HepG2 (cell line): ENCODE measurements around the gene DNLZ. TPM values are rescaled to one million over a fixed set of nuclear protein-coding genes. Genes with fewer than 3 reads are reported as not detected.

ENCODE experiments used
- ASH2L ChIP-seq: fragments of 300-600, 200-600 bp; sonication (generic); IDR thresholded peaks from 2 replicates; pipeline ENCODE4 v1.7.0; 2017; ENCODE audit warnings: low read depth, mild to moderate bottlenecking, moderate library complexity, mixed read lengths, low read length; ENCODE audit not compliant: insufficient read length
- GLI4 ChIP-seq: sonication (generic); formaldehyde crosslinking; IDR thresholded peaks from 2 replicates; pipeline ENCODE4 v1.5.1; 2020; ENCODE audit warnings: missing genetic modification reagents, mild to moderate bottlenecking, moderate library complexity, borderline replicate concordance
- HNRNPL ChIP-seq: fragments of 200-400 bp; formaldehyde crosslinking; IDR thresholded peaks from 2 replicates; pipeline ENCODE4 v1.6.1; 2017; ENCODE audit warnings: mild to moderate bottlenecking, low read depth, low read length
- HNRNPLL ChIP-seq: fragments of 200-400 bp; formaldehyde crosslinking; IDR thresholded peaks from 2 replicates; pipeline ENCODE4 v1.6.1; 2017; ENCODE audit warnings: mild to moderate bottlenecking, low read depth, low read length; ENCODE audit not compliant: poor library complexity, severe bottlenecking
- KAT7 ChIP-seq: IDR thresholded peaks from 2 replicates; pipeline ENCODE4 v1.6.1; 2018; ENCODE audit warnings: borderline replicate concordance, missing compliant biosample characterization
- LBX2 ChIP-seq: sonication (generic); formaldehyde crosslinking; IDR thresholded peaks from 2 replicates; pipeline ENCODE4 v1.5.0; 2020; ENCODE audit warnings: missing genetic modification reagents, mild to moderate bottlenecking, borderline replicate concordance
- MAX ChIP-seq: IDR thresholded peaks from 2 replicates; pipeline ENCODE4 v1.6.1; 2012; ENCODE audit warnings: inconsistent platforms
- MEF2D ChIP-seq: sonication (generic); formaldehyde crosslinking; IDR thresholded peaks from 2 replicates; pipeline ENCODE4 v1.5.1; 2020; ENCODE audit warnings: mild to moderate bottlenecking, missing genetic modification reagents
- PRMT3 ChIP-seq: sonication (generic); formaldehyde crosslinking; IDR thresholded peaks from 2 replicates; pipeline ENCODE4 v1.8.1; 2022; ENCODE audit warnings: low read depth, mild to moderate bottlenecking, moderate library complexity, missing genetic modification reagents, borderline replicate concordance
- RBFOX2 ChIP-seq: fragments of 200-400 bp; formaldehyde crosslinking; IDR thresholded peaks from 2 replicates; pipeline ENCODE4 v1.6.1; 2017; ENCODE audit warnings: low read depth, mild to moderate bottlenecking, low read length
- SAP130 ChIP-seq: IDR thresholded peaks from 2 replicates; pipeline ENCODE4 v1.6.1; 2016; ENCODE audit warnings: low read depth
- SMAD1 ChIP-seq: sonication (generic); formaldehyde crosslinking; IDR thresholded peaks from 2 replicates; pipeline ENCODE4 v1.4.0; 2020; ENCODE audit warnings: missing genetic modification reagents, low read depth, mild to moderate bottlenecking, borderline replicate concordance
- SRSF4 ChIP-seq: fragments of 200-400 bp; formaldehyde crosslinking; IDR thresholded peaks from one replicate; pipeline ENCODE4 v1.6.1; 2018; ENCODE audit warnings: mild to moderate bottlenecking, low read depth, low read length, moderate library complexity; ENCODE audit not compliant: poor library complexity, severe bottlenecking
- TGIF2 ChIP-seq: IDR thresholded peaks from 2 replicates; pipeline ENCODE4 v1.6.1; 2016; ENCODE audit warnings: control low read depth, missing compliant biosample characterization
- ZBTB37 ChIP-seq: sonication (generic); formaldehyde crosslinking; IDR thresholded peaks from 2 replicates; pipeline ENCODE4 v1.4.0; 2020; ENCODE audit warnings: mild to moderate bottlenecking, missing genetic modification reagents
- ZFX ChIP-seq: sonication (generic); formaldehyde crosslinking; IDR thresholded peaks from 2 replicates; pipeline ENCODE4 v1.4.0; 2020; ENCODE audit warnings: mild to moderate bottlenecking, low read depth, missing genetic modification reagents, moderate library complexity
- ZNF143 ChIP-seq: sonication (generic); formaldehyde crosslinking; IDR thresholded peaks from 2 replicates; pipeline ENCODE4 v1.4.0; 2020; ENCODE audit warnings: missing genetic modification reagents
- ZNF263 ChIP-seq: sonication (generic); formaldehyde crosslinking; IDR thresholded peaks from 2 replicates; pipeline ENCODE4 v1.4.0; 2020; ENCODE audit warnings: missing genetic modification reagents
- ZNF274 ChIP-seq: sonication (generic); formaldehyde crosslinking; IDR thresholded peaks from 2 replicates; pipeline ENCODE4 v1.5.1; 2020; ENCODE audit warnings: mild to moderate bottlenecking, missing genetic modification reagents
- ZNF30 ChIP-seq: sonication (generic); formaldehyde crosslinking; IDR thresholded peaks from 2 replicates; pipeline ENCODE4 v1.5.0; 2020; ENCODE audit warnings: mild to moderate bottlenecking, missing genetic modification reagents
- ZNF550 ChIP-seq: sonication (generic); formaldehyde crosslinking; IDR thresholded peaks from 2 replicates; pipeline ENCODE4 v1.4.0; 2020; ENCODE audit warnings: mild to moderate bottlenecking, missing genetic modification reagents, borderline replicate concordance
- ZNF839 ChIP-seq: sonication (generic); formaldehyde crosslinking; IDR thresholded peaks from 2 replicates; pipeline ENCODE4 v1.4.0; 2020; ENCODE audit warnings: missing genetic modification reagents, mild to moderate bottlenecking, borderline replicate concordance
- polyA plus RNA-seq, 8 experiments: library from polyadenylated mRNA; depleted of rRNA in 3 of 8; stranded (reverse) in 7 of 8; unstranded in 1 of 8; fragments of >200 nt; fragmentation: Illumina TruSeq in 4 of 8; extraction: Trizol in 4 of 8; gene quantifications; 2 replicates each; pipeline versions ENCODE4 v1.2.1 to v1.2.3, GENCODE V29; 2011 to 2016; ENCODE audit warnings: low read depth in 4 of 8, missing spikeins in 1 of 8, mixed read lengths in 1 of 8; ENCODE audit not compliant: insufficient read depth in 1 of 8
- total RNA-seq, 5 experiments: library from RNA; depleted of rRNA; stranded (reverse); fragments of >200 nt; fragmentation: Illumina TruSeq; extraction: Trizol; gene quantifications; 2 replicates each; pipeline ENCODE4 v1.2.3, GENCODE V29; 2016; ENCODE audit warnings: low read depth in 1 of 5
- TF ChIP-seq, protein P1 (sequence below): sonication (generic); formaldehyde crosslinking; IDR thresholded peaks from 2 replicates; pipeline ENCODE4 v1.8.1; 2023; ENCODE audit warnings: missing genetic modification reagents, mild to moderate bottlenecking, borderline replicate concordance
- TF ChIP-seq, protein P2 (sequence below): sonication (generic); formaldehyde crosslinking; IDR thresholded peaks from 2 replicates; pipeline ENCODE4 v1.4.0; 2020; ENCODE audit warnings: mild to moderate bottlenecking, missing genetic modification reagents
- TF ChIP-seq, protein P3 (sequence below): sonication (generic); formaldehyde crosslinking; IDR thresholded peaks from 2 replicates; pipeline ENCODE4 v1.5.0; 2020; ENCODE audit warnings: mild to moderate bottlenecking, missing genetic modification reagents, borderline replicate concordance

Gene DNLZ
- total and polyA plus RNA-seq, 2 of the 13 experiments (the other 11 are each of a cell fraction or from before 2014, with no cell fraction given): 3.4 to 8.0 TPM

DNA sequence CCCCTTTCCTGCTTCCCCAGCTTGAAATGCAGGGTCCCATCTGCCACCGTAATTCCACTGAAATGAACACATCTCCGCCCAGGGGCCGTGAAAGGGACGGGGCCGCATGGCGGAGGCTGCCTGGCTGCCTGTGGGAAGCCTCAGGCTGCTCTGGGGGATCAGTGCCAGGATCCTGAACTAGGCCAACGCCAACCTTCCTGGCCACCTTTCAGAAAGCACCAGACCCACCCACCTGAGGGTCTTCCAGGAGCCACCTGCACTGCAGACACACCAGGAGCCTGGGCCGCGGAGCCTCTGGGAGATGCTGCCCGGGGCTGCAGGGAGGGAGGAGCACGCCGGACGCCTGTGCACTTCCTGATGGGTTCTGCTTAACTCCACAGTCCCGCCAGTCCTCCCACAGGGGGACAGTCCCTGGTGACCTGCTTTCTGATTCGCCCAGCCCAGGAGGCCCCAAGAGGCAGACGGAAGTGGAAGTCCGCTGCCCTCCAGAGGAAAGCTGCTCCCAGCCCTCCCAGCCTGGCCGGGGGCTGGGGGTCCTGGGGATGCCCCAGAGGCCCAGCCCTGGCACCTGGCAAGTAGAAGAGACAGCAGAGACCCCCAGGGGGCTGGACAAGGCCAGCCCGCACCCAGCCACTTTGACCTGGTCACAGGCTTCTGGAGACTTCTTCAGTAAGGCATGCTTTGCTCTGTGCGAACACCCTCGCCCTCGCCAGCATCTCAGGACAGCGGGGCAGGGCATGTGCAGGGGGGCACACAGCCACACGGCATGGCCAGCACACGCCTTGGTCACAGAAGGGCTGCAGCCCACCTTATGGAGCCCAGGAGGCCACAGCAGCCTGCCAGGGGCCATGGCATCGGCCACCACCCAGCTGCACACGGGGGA, 10.0 kb upstream of the DNLZ start, which contains the start of gene CARD9 (continued):
- TF ChIP-seq ZNF263 (peak; percentile 99), MEF2D (no peak), GLI4 (no peak), PRMT3 (no peak), TGIF2 (peak; percentile 5; the same call in 1 of the 2 replicates), ASH2L (no peak), SRSF4 (no peak), ZNF30 (no peak), ZNF550 (no peak), HNRNPLL (peak; percentile 10), ZFX (peak; percentile 41; the same call in 1 of the 2 replicates), ZNF839 (no peak), KAT7 (no peak), MAX (peak; percentile 52; the same call in 1 of the 2 replicates), ZNF274 (CRISPR knock-in tag) (no peak), ZBTB37 (CRISPR knock-in tag) (0 out of 2 replicates have a peak, but pooled peaks have one; percentile 29), ZNF143 (CRISPR knock-in tag) (0 out of 2 replicates have a peak, but pooled peaks have one; percentile 36), SAP130 (CRISPR knock-in tag) (peak; percentile 79), RBFOX2 (peak; percentile 59; the same call in 1 of the 2 replicates), HNRNPL (no peak), LBX2 (CRISPR knock-in tag) (no peak), SMAD1 (CRISPR knock-in tag) (no peak)
- TF ChIP-seq, protein P1, sequence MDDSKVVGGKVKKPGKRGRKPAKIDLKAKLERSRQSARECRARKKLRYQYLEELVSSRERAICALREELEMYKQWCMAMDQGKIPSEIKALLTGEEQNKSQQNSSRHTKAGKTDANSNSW: no peak
- TF ChIP-seq, protein P2, sequence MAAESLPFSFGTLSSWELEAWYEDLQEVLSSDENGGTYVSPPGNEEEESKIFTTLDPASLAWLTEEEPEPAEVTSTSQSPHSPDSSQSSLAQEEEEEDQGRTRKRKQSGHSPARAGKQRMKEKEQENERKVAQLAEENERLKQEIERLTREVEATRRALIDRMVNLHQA (CRISPR knock-in tag): no peak
- TF ChIP-seq, protein P3, sequence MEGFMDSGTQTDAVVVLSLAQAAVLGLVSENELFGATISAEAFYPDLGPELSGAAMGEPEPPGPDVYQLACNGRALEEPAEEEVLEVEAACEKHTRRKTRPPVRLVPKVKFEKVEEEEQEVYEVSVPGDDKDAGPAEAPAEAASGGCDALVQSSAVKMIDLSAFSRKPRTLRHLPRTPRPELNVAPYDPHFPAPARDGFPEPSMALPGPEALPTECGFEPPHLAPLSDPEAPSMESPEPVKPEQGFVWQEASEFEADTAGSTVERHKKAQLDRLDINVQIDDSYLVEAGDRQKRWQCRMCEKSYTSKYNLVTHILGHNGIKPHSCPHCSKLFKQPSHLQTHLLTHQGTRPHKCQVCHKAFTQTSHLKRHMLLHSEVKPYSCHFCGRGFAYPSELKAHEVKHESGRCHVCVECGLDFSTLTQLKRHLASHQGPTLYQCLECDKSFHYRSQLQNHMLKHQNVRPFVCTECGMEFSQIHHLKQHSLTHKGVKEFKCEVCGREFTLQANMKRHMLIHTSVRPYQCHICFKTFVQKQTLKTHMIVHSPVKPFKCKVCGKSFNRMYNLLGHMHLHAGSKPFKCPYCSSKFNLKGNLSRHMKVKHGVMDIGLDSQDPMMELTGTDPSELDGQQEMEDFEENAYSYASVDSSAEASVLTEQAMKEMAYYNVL (CRISPR knock-in tag): no peak
